Bronchial epithelial cell (primary cell): Measurements from ENCODE around the gene MN1. TPM values are rescaled to one million over a fixed set of nuclear protein-coding genes. Genes with fewer than 3 reads are reported as not detected.

Experiments
- DNase-seq: peaks from one replicate; pipeline ENCODE4 v3.0.0-alpha.2; 2010; ENCODE audit warnings: low read depth
- FAIRE-seq: peaks from 2 replicates; lab custom pipeline; 2011; peaks lifted over from hg19 to GRCh38; lab: Jason Lieb, UNC
- H3K27me3 ChIP-seq: 2 replicates; pipeline ENCODE4 v1.5.1; 2011; ENCODE audit warnings: low read length; ENCODE audit not compliant: control insufficient read depth, insufficient read depth
- H3K36me3 ChIP-seq: 2 replicates; pipeline ENCODE4 v1.5.1; 2011; ENCODE audit warnings: low read length; ENCODE audit not compliant: control insufficient read depth, insufficient read depth
- H3K4me3 ChIP-seq: 2 replicates; pipeline ENCODE4 v1.5.1; 2011; ENCODE audit warnings: mild to moderate bottlenecking, low read depth, low read length, control low read depth
- total RNA-seq: library from RNA; depleted of rRNA; stranded (reverse); fragments of >200 nt; gene quantifications from 2 replicates; pipeline ENCODE4 v1.2.1, GENCODE V29; 2014
- TF ChIP-seq, protein P1 (sequence below): IDR thresholded peaks from 2 replicates; pipeline ENCODE4 v1.5.1; 2011; ENCODE audit warnings: mild to moderate bottlenecking, moderate library complexity, low read length, control low read depth, inconsistent platforms; ENCODE audit not compliant: insufficient read depth, severe bottlenecking

The MN1 gene
- total RNA-seq, 1 donor from 2014 or later = 1.3 TPM

DNA sequence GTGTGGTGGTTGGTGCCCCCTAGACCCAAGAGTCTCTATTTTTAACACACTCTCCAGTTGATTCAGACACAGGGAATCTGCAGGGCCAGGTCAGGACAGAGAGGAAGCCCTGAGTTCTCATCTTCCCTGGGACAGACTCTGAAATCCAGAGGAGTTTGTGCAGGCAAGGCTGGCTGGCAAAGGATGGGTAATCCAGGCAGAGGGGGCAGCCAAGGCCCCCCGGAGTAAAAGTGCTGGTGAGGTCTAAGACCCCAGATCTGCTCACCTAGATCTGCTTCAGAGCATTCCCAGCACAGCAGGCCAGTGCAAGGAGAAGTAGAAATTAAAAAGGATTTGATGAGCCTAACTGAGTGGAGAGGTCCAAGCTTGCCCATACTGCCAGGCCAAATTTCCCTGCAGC, 40.6 kb upstream of the MN1 start:
- Histone ChIP-seq H3K36me3 (no peaks in the 10 kb centered on the region), H3K27me3 (no peaks in the 10 kb centered on the region), H3K4me3 (no peak overlapping the region)
- DNase-seq = no peak
- TF ChIP-seq, protein P1, sequence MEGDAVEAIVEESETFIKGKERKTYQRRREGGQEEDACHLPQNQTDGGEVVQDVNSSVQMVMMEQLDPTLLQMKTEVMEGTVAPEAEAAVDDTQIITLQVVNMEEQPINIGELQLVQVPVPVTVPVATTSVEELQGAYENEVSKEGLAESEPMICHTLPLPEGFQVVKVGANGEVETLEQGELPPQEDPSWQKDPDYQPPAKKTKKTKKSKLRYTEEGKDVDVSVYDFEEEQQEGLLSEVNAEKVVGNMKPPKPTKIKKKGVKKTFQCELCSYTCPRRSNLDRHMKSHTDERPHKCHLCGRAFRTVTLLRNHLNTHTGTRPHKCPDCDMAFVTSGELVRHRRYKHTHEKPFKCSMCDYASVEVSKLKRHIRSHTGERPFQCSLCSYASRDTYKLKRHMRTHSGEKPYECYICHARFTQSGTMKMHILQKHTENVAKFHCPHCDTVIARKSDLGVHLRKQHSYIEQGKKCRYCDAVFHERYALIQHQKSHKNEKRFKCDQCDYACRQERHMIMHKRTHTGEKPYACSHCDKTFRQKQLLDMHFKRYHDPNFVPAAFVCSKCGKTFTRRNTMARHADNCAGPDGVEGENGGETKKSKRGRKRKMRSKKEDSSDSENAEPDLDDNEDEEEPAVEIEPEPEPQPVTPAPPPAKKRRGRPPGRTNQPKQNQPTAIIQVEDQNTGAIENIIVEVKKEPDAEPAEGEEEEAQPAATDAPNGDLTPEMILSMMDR = no peak
- no peak for FAIRE-seq

DNA sequence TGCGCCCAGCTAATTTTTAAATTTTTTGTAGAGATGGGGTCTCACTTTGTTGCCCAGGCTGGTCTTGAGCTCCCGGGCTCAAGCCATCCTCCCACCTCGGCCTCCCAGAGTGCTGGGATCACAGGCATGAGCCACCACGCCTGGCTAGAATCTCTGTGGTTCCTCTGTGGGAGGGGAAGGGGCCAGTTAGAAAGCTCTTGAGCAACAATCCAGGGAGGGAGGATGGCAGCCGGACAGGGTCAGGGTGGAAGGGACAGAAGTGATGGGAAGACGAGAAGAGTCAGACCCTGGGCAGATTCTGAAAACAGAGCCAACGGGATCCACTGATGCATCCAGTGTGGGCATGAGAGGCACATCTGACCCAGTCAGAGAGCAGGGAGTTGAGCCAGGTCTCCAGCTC, 38.9 kb upstream of the MN1 start:
- FAIRE-seq (no peak), DNase-seq (no peak)
- Histone ChIP-seq H3K36me3 (no peaks in the 10 kb centered on the region), H3K4me3 (no peak overlapping the region), H3K27me3 (no peaks in the 10 kb centered on the region)
- TF ChIP-seq, protein P1 = no peak

DNA sequence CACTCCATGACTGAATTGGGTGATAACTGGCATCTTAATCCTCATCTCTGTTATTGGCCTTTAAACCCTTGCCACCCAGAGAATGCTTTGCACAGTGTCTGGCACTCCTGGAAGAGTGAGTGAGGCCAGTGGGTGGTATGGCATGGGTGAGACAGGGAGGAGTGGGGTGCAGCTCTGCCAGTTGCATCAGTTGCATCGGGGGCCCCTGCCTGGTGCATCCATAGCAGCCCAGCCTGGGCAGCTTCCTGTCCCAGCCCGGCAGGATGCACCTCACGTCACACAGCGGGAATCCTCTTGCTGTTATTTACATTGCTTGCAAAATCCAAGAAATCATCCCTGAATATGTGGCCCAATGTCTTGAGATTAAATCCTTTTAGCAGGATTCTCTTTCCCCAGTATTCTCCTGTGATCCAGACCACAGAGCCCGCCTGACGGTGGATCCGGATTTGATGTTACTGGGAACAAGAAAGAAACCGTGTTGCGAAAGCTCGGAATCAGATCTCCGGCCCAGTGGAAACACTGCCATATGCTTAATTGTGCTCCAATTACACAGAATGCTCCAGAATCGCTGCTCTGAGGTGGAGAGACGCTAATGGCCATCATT, 37.6 kb upstream of the MN1 start:
- FAIRE-seq (no peak), DNase-seq (no peak)
- no peaks in the 10 kb centered on the region for H3K36me3 ChIP-seq
- TF ChIP-seq, protein P1 = no peak
- no peak overlapping the region for H3K4me3 ChIP-seq
- H3K27me3 ChIP-seq = no peaks in the 10 kb centered on the region

DNA sequence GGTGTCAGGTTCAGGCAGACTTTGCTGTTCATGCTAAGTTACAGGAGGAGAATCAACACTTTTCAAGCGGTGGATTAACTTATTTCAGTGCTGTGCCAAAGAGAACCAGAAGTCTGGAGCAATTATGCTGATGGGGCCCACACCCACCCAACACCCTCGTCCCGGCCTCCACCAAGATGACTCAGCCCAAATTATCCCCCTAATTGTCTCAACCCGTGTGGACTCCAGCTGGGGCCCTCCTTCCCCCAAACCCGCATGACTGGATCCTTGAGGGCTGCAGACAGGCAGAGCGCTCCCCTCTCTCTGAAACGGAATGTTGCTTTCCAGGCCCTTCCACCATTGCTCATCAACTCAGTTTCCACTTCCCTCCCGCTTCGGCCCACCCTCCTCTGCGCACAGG, 34.6 kb upstream of the MN1 start:
- no peak overlapping the region for H3K4me3 ChIP-seq
- no peak for FAIRE-seq
- TF ChIP-seq, protein P1 = no peak

DNA sequence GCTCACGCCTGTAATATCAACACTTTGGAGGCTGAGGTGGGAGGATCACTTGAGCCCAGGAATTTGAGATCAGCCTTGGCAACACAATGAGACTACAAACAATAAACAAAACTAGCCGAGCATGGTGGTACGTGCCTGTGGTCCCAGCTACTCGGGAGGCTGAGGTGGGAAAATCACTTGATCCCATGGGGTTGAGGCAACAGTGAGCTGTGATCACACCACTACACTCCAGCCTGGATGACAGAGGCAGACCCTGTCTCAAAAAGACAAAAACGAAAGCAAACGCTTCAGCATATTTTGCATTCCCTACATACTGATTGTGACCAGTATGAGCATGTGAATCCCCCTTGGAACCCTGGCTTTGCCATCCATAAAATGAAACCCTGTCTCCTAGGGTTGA, 33.9 kb upstream of the MN1 start:
- no peaks in the 10 kb centered on the region for H3K27me3 ChIP-seq
- H3K36me3 ChIP-seq = no peaks in the 10 kb centered on the region
- FAIRE-seq (peak; percentile 60), DNase-seq (no peak)
- H3K4me3 ChIP-seq = no peak overlapping the region
- TF ChIP-seq, protein P1 = no peak

More for the DNA sequence above, 34.6 kb upstream of the MN1 start:
- no peak for DNase-seq
- no peaks in the 10 kb centered on the region for H3K36me3 ChIP-seq
- H3K27me3 ChIP-seq = no peaks in the 10 kb centered on the region
